GM19397 (cell line): ENCODE data around the gene PKLR.
"Not testable (repeated sequence)": the region's sequence is repeated elsewhere in the genome, so short reads cannot be mapped to it uniquely, and the experiment has no call there.

Experiments
- ATAC-seq: cut with Tn5 transposase; IDR thresholded peaks from one replicate; pipeline ENCODE4 v1.9.1; 2021; ENCODE audit warnings: mild to moderate bottlenecking, moderate library complexity; ENCODE audit not compliant: unreplicated experiment

PKLR gene

DNA sequence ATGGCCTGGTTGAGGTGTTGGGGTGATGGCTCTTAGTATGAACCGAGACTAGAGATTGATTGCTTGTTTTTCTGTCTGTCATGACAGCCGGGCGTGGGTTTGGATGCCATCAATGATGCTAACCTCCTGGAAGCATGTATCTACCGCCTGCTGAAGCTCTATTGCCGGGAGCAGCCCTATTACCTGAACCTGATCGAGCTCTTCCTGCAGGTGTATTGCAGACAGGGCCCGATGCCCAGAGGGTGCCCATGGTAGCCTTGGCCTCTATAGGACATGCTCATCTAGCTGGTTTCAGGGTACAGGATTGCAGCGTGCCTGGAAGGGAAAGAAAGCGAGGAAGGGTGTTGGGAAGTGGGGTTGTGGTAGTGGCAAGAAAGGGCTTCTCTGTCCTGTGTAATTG lies 16.8 kb upstream of the PKLR start:
- ATAC-seq: no peak

DNA sequence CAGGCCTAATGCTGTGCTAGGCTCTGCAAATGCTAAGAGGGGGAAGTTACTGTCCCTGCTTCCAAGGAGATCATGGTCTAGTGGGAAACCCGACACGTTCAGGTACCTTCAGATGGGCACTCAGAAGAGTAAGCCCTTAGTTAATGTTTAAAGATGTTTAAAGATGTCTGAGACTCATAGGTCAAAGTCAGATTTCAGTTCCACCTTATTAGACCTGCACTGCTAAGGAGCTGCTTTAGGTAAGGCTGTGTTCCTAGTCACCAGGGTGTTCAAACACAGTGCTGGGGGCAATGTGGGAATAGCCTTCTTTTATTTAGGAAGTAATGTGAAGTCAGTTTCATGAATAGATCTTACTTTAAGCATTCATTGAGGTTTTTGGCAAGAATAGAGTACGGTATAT lies 15.7 kb upstream of the PKLR start:
- ATAC-seq: no peak

DNA sequence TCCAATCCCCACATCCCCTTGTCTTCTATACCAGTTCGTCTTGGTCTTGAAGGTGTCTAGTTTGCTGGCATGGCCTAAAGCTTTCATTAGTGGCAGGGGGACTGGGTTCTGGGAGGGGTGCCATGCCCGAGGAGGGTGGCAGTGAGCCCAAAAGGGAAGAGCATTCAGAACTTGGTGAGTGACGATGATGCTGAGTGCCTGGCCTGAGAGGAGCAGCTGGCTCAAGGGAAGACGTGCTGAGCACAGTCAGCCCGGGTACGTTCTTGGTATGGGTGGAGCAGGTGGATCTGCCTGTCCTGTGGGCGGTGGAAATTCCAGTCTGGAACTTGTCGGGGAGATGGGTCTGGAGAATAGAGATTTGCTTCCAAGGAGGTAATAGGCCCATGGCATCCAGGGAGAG lies 12.0 kb upstream of the PKLR start:
- no peak for ATAC-seq

DNA sequence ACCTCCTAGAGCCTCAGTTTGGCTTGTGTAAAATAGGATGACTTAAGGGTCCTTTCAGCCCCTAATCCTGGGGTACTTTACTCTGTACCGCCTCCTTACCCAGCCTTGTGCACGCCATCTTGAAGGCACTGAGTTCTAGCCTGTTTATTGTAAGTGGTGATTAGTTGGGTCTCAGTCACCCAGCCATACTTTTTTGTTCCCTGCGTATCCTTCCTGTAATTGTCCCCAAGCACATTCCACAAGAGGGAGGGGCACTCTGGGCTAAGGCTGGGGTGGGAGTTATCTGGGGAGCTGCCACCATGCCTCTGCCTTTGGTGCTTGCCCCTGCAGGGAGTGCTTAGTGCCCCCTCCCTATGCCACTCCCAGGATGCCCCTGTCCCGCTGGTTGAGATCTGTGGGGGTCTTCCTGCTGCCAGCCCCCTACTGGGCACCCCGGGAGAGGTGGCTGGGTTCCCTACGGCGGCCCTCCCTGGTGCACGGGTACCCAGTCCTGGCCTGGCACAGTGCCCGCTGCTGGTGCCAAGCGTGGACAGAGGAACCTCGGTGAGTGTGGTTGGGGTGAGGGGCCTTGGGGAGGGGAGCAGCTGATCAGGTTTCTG lies 8.3 kb upstream of the PKLR start:
- ATAC-seq: no peak

DNA sequence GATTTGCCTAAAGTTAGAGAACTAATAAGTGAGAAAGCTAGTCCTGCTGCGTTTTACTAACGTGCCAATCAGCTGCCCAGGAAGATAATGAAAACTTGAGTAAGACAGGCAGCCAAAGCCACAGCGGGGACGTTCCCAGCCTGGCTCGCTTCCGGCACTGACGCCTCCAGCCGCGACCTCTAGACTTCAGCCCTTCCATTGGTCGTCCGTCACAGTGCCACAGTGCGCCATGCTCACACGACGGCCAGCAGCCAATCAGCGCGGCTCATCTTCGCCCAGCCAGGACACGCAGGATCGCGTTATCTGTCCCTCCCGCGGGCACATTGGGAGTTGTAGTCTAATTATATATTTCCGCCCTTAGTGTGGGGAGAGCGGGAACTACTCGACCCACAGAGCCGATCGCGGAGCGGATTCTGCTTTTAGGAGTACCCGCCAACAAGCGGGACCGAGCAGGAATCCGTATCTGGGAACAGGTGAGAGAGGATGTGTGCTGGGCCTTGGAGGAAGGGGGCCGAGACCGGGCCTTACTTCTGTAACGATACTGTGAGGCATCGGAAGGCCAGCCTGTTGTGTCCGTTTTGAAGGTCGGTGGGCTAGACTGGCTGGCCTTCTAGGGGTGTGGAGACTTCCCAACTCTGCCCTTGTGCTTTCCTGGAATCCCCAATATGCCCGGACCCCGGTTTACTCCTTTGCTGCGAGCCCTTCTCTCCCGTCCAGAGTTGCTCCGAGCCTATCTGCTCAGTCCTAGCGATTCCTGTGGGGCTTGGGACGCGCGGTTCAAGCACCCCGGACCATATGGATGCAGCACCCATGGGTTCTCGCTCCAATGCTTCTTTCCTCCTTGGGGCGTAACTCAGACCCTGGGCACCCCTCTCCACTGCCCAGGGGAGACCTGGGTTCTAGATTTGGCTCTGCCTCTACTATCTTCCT lies 7.5 kb upstream of the PKLR start, which contains the start of gene FDPS:
TSS of gene FDPS (plus strand) at position 374 of the 930 bp plus-strand sequence. CDS start 924 bp downstream, outside the sequence.
- ATAC-seq: peak; percentile 92

DNA sequence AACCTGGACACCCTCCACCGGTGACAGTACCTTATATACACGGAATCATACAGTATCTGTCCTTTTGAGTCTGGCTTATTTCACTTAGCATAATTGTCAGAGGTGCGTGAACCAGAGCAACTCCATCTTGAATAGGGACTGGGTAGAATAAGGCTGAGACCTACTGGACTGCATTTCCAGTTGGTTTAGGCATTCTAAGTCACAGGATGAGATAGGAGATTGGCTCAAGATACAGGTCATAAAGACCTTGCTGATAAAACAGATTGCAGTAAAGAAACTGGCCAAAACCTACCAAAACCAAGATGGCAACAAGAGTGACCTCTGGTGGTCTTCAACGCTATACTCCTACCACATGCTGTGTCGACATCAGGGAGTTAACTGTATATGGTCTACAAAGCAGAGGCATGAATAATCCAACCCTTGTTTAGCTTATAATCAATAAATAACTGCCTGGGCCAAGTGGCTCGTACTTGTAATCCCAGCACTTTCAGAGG lies 6.1 kb upstream of the PKLR start:
- no peak for ATAC-seq

DNA sequence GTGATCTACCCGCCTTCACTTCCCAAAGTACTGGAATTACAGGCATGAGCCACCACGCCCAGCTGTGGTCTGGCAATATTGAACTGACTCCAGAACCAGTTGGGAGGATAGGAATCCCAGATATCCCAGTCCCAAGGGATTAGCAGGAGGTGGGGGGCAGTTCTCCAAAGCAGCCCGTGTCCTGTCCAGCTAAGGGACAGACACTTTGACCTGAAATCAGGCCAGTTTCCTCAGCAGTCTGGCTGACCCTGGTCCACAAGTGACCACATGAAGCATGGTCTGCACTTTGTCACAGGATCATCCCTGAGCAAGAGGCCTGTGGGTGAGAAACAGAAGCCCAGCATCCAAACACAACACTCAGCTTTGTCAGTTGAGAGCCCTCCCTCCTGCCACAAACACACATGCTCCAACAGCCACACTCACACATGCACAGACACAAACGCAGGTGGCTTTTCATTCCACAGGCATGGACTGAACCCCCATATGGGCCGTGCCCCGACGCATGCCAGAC lies 4.7 kb upstream of the PKLR start:
- no peak for ATAC-seq

DNA sequence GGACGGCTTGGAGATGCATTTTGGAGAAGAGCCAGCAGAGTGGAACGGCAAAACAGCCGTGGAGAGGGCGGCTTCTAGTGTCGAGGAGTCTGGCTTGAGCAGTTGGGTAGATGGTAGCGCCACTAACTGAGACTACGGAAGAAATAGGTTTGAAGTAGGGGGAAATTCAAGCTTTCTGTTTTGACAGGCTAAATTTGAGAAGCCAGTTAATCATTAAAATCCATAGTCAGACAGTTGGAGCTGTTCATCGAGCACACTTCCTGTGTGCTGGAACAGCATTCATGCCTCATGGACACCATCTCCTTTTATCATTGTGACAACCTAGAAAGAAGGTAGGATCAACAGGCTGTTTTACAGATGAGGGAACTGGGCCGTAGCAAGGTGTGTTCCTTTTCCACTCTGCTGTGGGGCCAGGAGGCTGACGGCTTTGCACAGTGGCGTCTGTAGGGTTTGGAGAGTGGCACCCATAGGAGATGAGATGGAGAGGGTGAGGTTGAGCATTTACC lies 3.4 kb upstream of the PKLR start:
- no peak for ATAC-seq

DNA sequence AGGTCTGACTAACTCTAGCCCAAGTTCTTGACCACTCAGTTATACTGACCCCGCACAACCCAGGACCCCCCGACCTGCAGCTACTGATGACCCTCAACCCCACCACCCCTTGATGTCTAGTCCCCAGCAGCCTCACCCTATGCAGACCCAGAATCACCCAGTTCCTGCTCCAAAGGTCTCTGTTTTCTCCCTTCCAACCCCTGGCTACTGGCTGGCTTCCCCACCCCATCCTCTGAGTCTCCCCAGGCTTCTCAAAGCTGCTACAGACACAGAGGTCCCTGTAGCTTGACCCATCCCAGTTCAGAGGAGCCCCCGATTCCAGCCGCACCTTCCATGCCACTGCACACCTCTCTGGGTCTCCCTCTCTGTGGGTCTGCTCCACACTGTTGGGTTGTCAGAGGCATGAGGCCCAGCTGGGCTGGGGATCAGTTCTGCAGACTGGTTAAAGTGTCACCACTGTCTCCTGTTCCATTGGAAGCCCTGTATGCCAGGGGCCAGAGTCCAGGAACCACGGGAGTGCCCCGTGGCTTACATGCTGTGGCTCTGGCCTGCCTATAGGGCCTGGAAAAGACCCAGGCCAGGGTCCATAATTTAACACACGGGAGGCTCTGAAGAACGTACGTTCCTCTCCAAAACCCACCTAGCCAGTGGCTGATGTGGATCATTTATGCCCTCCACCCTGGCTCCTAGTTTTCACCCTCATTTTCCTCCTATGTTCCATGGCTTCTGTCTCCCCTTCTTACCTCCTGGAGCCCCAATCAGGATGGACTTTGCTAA lies 497 bp downstream of the PKLR start:
- ATAC-seq: no peak

DNA sequence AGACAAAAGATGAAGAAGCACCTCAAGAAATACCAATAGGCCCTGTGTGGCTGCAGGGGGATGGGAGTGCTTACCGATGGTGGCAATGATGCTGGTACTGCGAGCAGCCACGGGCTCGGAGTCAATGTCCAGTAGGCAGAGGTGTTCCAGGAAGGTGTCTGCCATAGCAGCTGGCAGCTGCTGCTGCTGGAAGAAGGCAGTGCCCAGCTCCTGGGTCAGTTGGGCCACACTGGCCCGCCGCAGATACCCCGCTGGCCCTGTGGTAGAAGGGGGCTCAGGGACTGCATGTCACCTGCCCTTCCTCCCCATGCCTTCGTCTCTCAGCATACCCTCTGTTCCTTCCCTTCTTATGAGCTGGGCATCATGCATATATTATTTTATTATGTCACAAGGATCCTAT lies 1.2 kb downstream of the PKLR start:
- ATAC-seq: no peak

DNA sequence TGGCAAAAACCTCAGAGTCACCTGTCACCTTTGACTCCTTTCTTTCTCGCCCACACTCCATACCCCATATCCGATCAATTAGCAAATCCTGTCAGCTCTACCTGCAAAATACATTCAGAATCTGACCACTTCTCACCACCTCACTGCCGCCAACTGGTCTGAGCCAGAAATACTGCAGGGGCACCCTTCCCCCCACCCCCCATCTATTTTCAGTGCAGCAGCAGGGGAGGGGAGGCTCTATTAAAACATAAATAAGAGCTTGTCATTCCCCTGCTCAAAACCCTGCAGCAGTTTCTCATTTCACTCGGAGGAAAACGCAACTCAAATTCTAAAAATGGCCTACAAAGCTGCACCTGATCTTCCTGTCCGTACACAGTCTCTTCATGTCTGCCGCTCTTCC lies 3.9 kb downstream of the PKLR start:
- no peak for ATAC-seq

DNA sequence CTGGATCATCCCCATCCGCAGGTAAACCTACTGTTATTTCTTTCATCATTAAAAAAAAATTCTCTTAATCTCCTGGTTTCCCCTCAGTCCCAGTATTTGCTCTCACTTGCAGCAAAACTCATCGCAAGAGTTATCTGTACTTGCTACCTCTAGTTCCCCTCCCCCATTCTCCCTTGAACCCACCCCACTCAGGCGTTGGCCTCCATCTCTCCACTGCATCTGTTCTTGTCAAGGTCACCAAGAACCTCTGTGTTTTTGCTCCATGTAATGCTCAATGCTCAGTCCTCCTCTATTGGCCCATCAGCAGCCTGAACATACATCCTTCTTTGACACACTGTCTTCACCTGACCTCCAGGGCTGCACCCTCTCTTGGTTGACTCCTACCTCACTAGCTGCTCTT lies 4.6 kb downstream of the PKLR start:
- ATAC-seq: no peak

DNA sequence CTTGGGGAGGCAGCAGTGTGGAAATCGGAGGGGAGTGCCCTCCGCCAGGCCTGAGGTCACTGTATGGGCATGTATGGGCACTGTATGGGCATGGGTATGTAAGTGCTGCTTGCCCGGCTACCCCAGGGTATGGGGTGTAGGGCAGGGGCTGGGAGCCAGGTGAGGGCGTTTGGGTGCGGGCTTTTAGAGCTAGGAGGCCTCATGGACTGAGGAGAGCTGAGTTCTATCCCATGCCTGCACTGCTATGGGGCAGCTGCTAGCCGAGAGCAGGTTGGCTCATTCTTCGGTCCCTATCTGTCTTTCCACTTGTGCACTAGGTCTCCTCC lies 5.3 kb downstream of the PKLR start:
- no peak for ATAC-seq

DNA sequence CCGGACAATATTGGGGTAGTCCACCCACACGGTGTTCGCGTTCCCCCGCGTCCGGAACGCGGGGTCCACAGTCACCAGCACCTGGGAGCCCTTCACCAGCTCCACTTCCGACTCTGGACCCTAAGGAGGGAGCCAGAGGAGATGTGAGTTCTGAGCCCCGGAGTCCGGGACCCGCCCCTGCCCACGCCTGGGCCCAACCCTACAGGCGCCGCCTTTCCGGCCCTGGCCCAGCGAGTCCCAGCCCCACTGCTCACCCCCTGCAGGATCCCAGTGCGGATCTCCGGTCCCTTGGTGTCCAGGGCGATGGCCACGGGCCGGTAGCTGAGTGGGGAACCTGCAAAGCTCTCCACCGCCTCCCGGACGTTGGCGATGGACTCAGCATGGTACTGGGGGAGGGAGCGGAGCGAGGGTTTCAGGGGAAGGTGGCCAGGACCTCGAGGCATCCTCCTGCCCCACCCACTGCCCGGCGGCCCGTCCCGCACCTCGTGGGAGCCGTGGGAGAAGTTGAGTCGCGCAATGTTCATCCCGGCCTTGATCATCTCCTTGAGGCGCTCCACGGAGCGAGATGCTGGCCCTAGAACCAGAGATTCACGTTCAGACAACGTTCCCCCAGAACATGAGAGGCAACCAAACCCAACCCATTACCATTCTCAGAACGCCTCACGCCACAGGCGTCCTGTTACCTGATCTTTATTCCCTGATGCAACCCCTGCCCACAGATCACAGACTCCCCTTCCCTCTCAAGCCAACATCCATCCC lies 5.9 kb downstream of the PKLR start:
- no peak for ATAC-seq

DNA sequence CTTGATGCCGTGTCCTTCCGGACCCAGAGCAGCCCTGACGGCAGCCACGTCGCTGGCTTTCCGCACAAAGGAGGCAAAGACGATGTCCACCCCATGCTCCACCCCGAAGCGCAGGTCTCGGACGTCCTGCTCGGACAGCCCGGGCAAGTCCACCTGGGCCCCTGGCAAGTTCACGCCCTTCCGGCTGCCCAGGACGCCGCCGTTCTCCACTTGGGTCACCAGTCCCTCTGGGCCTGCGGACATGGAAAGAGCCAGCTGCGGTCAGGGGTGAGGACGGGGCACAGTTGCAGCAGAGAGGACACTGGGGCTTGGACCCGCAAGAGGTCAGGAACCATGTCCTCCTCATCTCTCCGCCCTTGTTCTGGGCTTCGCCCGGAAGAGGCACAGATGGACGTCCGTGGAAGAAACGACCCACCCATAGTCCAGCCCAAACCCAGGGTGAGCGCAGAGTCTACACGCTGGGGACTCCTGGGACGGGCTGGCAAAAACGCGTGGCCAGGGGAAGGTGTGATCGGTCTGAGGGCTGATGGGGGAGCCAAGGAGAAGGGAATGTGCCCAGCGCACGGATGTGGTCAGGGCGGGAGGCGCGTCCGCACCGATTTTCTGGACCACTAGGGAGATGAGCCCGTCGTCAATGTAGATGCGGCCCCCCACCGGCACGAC lies 6.6 kb downstream of the PKLR start:
- ATAC-seq: no peak

DNA sequence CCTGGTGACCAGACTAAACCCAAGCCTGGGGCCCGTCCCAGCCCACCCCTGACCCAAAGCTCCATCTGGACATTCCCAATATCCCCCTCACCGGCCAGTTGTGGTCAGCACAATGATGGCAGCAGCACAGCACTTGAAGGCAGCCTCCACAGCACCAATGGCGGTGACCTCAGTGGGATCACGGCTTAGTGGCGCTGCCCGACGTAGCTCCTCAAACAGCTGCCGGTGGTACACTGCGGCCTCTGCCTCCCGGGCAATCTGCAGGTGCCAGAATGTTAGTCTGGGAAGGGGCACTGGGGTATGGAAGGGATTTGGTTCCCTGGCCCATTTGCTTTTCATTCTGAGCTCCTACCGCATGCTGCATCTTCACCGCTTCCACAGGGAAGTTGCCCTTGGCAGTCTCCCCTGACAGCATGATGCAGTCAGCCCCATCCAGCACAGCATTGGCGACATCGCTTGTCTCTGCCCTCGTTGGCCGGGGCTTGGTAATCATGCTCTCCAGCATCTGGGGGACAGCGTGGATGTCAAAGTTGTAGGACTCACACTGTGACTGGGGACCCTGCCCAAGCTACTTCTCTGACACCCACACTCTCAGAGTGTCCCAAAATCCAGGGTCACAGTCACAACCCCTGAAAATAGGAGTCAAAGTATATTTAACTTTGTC lies 8.0 kb downstream of the PKLR start:
- no peak for ATAC-seq

DNA sequence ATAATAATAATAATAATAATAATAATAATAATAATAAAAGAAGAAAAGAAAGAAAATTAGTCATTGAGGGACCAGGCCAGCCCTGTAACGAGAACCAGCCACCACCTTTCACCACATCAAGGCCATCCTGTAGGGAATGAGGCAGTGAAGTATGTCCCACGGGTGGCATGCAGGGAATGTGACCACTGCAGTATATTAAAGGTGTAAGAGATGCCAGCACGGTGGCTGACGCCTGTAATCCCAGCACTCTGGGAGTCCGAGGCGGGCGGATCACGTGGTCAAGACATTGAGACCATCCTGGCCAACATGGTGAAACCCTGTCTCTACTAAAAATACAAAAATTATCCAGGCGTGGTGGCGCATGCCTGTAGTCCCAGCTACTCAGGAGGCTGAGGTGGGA lies 10.2 kb downstream of the PKLR start:
- not testable (repeated sequence) for ATAC-seq

DNA sequence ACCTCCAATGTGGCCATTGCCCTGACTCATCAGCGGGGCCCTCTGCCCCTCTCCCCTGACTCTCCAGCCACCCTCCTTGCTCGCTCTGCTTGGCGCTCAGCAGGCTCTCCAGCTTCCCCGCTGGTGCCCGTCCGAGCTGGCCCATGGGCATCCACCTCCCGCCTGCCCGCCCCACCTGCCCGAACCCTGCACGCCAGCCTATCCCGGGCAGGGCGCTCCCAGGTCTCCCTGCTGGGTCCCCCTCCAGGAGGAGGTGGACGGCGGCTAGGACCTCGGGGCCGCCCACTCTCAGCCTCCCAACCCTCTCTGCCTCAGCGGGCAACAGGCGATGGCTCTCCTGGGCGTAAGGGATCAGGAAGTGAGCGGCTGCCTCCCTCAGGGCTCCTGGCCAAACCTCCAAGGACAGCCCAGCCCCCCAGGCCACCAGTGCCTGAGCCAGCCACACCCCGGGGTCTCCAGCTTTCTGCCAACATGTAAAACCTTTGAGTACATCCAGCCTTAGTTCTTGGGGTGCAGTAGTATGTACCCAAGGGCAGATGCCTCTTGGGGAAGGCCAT lies 13.2 kb downstream of the PKLR start:
- no peak for ATAC-seq

DNA sequence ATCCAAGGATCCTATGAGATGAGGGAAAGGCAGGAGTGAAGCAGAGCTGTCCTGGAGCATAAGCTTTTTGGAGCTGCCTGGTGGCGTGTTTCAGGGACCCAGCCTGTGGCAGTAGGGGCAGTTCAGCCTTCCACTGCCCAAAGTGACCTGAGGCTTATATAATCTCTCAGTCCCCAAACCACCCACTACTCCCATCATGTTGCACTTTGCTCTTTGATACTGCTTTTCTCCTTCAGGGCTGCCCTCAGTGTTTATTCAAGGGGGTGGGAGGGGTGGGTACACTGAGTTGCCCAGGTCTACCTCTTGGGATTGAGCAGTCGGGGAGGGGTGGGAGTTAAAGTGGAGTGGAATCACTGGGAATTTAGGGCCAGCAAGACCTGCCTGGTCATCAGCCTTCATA lies 14.7 kb downstream of the PKLR start:
- no peak for ATAC-seq
